Activated CD8-positive, alpha-beta memory T cell treated with anti-CD3 and anti-CD28 coated beads, Interleukin-2, amount 10 ng/mL, durations not matched to agents 7 days and 5 days (primary cell): Measurements from ENCODE around the gene PLAC8. TPM values are rescaled to one million over a fixed set of nuclear protein-coding genes. Genes with fewer than 3 reads are reported as not detected.
"Not testable (repeated sequence)": the region's sequence is repeated elsewhere in the genome, so short reads cannot be mapped to it uniquely, and the experiment has no call there.

Source experiments
- ATAC-seq: fragments of 150-1000 bp; cut with Tn5 transposase; one replicate; pipeline ENCODE4 v1.10.0; 2021; ENCODE audit warnings: moderate library complexity
- CTCF ChIA-PET: fragments of 350-600 bp; sonication (Branson Sonifier 250); formaldehyde crosslinking; loops from one replicate; lab custom pipeline; 2021; ENCODE audit warnings: antibody characterized with exemption; lab: Charles Lee
- DNase-seq: peaks from one replicate; pipeline ENCODE4 v3.0.0-alpha.2; 2020
- H3K27ac Mint-ChIP-seq: one replicate; pipeline ENCODE4 v1.8.0; 2021; ENCODE audit warnings: mild to moderate bottlenecking, mixed read lengths
- H3K27me3 Mint-ChIP-seq: one replicate; pipeline ENCODE4 v1.8.0; 2021; ENCODE audit warnings: mixed read lengths
- H3K36me3 Mint-ChIP-seq: one replicate; pipeline ENCODE4 v1.8.0; 2021; ENCODE audit warnings: mild to moderate bottlenecking, mixed read lengths
- H3K4me1 Mint-ChIP-seq: one replicate; pipeline ENCODE4 v1.8.0; 2021; ENCODE audit warnings: mixed read lengths
- H3K4me3 Mint-ChIP-seq: one replicate; pipeline ENCODE4 v1.8.0; 2021; ENCODE audit warnings: mild to moderate bottlenecking, moderate library complexity, mixed read lengths
- H3K9me3 Mint-ChIP-seq: one replicate; pipeline ENCODE4 v1.8.0; 2022; ENCODE audit warnings: low read depth, mixed read lengths
- total RNA-seq, 2 experiments: library from RNA; stranded (reverse); gene quantifications; one replicate each; pipeline ENCODE4 v1.2.3, GENCODE V29; 2021

PLAC8 gene
- total RNA-seq, 2 experiments from 2014 or later = 23.3 to 44.2 TPM

DNA sequence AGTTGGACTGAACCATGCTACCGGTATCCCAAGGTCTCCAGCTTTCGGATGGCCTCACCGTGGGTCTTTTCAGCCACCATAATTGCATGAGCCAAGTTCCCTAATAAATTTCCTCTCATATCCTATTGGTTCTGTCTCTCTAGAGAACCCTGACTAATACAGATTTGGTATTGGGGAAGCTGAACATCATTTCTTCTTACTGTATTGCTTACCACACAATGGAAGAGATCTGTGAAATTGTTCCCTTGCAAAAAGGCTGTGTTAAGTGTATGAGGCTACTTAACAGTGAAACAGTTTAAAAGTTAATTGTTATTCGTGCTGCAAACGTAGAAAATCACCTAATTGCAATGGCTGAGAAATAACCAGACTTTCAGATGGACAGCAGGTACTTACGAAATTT lies 34.0 kb downstream of the PLAC8 start:
- H3K36me3 Mint-ChIP-seq = peaks cover 17% of the 10 kb centered on the region
- no peaks in the 10 kb centered on the region for H3K9me3 Mint-ChIP-seq
- DNase-seq = no peak
- no peaks in the 10 kb centered on the region for H3K27me3 Mint-ChIP-seq
- no peak overlapping the region for H3K4me3 Mint-ChIP-seq
- no peak for ATAC-seq
- H3K27ac Mint-ChIP-seq = no peak overlapping the region
- CTCF ChIA-PET = interaction anchor here (3.0 kb wide), 1 partner anchor 171 kb away, joined by 11 read pairs; no protein-coding TSS in a partner anchor
- peaks cover 32% of the 10 kb centered on the region for H3K4me1 Mint-ChIP-seq

GRCh38 chr4:83075311-83076095 lies 39.0 kb downstream of the PLAC8 start:
- no peak for DNase-seq
- ATAC-seq = no peak
- peaks cover 24% of the 10 kb centered on the region for H3K36me3 Mint-ChIP-seq
- H3K4me3 Mint-ChIP-seq = no peak overlapping the region
- no peak overlapping the region for H3K27ac Mint-ChIP-seq
- no peaks in the 10 kb centered on the region for H3K27me3 Mint-ChIP-seq
- peaks cover 25% of the 10 kb centered on the region for H3K4me1 Mint-ChIP-seq
- CTCF ChIA-PET = interaction anchor here (0.9 to 6.1 kb wide), 21 partner anchors 8 to 223 kb away, joined by 3 to 55 read pairs (median 4); partner anchors contain the start of genes COQ2 and PLAC8
- H3K9me3 Mint-ChIP-seq = no peaks in the 10 kb centered on the region

- peaks cover 30% of the 10 kb centered on the region for H3K36me3 Mint-ChIP-seq
- not testable (repeated sequence) for H3K4me3 Mint-ChIP-seq, ATAC-seq
Measured at GRCh38 chr4:83074783-83075182, 39.7 kb downstream of the PLAC8 start.

GRCh38 chr4:83074086-83074704 lies 40.3 kb downstream of the PLAC8 start:
- DNase-seq (peak; percentile 76), ATAC-seq (peak; percentile 91)
- CTCF ChIA-PET = interaction anchor here (0.6 to 6.1 kb wide), 28 partner anchors 10 to 210 kb away, joined by 3 to 55 read pairs (median 4); partner anchors contain the start of genes COQ2 and PLAC8
- H3K9me3 Mint-ChIP-seq = no peaks in the 10 kb centered on the region
- peak overlapping the region; percentile 52 for H3K27ac Mint-ChIP-seq
- no peak overlapping the region for H3K4me3 Mint-ChIP-seq
- H3K4me1 Mint-ChIP-seq = peaks cover 25% of the 10 kb centered on the region
- H3K27me3 Mint-ChIP-seq = no peaks in the 10 kb centered on the region
- peaks cover 33% of the 10 kb centered on the region for H3K36me3 Mint-ChIP-seq

More at GRCh38 chr4:83074783-83075182, 39.7 kb downstream of the PLAC8 start:
- peaks cover 25% of the 10 kb centered on the region for H3K4me1 Mint-ChIP-seq
- DNase-seq = peak; percentile 45
- H3K9me3 Mint-ChIP-seq, H3K27ac Mint-ChIP-seq, H3K27me3 Mint-ChIP-seq: not testable (repeated sequence)
- CTCF ChIA-PET = interaction anchor here (0.6 to 6.1 kb wide), 29 partner anchors 9 to 209 kb away, joined by 3 to 55 read pairs (median 4); partner anchors contain the start of genes COQ2 and PLAC8

- Mint-ChIP-seq H3K27ac (no peak overlapping the region), H3K4me1 (peaks cover 20% of the 10 kb centered on the region), H3K9me3 (no peaks in the 10 kb centered on the region), H3K36me3 (peaks cover 39% of the 10 kb centered on the region), H3K27me3 (no peaks in the 10 kb centered on the region), H3K4me3 (no peak overlapping the region)
- no peak for DNase-seq
- ATAC-seq = no peak
- CTCF ChIA-PET = interaction anchor here (0.6 to 6.1 kb wide), 9 partner anchors 13 to 504 kb away, joined by 3 to 55 read pairs (median 3); partner anchors contain the start of gene COQ2
Measured at GRCh38 chr4:83071116-83071515, 43.4 kb downstream of the PLAC8 start.

DNA sequence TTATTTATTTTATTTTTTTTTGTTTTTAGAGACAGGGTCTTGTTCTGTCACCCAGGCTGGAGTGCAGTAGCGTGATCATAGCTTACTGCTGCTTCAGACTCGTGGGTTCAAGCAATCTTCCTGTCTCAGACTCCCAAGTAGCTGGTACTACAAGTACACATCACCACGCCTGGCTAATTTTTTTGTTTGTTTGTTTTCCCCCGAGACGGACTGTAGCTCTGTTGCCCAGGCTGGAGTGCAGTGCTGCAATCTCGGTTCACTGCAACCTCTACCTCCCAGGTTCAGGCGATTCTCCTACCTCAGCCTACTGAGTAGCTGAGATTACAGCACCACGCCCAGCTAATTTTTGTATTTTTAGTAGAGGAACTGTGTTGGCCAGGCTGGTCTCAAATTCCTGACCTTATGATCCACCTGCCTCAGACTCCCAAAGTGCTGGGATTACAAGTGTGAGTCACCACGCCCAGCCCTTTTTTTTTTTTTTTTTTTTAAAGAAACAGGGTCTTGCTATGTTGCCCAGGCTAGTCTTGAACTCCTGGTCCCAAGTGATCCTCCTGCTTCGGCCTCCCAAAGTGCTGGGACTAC lies 47.4 kb downstream of the PLAC8 start:
- Mint-ChIP-seq H3K9me3 (no peaks in the 10 kb centered on the region), H3K36me3 (peaks cover 45% of the 10 kb centered on the region), H3K27me3 (no peaks in the 10 kb centered on the region), H3K27ac (no peak overlapping the region), H3K4me1 (peaks cover 8% of the 10 kb centered on the region), H3K4me3 (no peak overlapping the region)
- no peak for DNase-seq
- no peak for ATAC-seq
- CTCF ChIA-PET = interaction anchor here (1.4 to 1.5 kb wide), 3 partner anchors 76 to 217 kb away, joined by 3 to 4 read pairs (median 4); partner anchors contain the start of gene COQ2

DNA sequence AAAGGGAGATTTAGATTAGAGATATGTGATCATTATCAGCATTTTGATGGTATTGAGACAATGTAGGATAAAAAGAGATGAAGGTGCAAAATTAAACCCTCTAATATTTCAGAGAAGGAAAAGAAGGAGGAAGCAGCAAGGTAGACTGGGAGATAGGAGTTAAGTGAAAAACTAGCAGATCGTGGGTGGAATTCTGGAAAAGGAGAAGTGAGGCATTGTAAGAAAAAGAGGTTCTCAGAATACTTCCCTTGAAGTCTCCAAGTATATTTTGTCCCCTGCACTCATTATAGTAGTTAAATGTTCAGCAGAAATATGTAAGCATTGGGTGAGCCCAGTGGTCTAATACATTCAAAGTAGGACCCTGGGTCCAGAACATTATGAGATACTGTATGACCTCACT lies 49.3 kb downstream of the PLAC8 start:
- CTCF ChIA-PET = interaction anchor here (1.0 to 1.5 kb wide), 2 partner anchors 19 to 45 kb away, joined by 3 read pairs; no protein-coding TSS in a partner anchor
- ATAC-seq (no peak), DNase-seq (no peak)
- no peak overlapping the region for H3K27ac Mint-ChIP-seq
- no peaks in the 10 kb centered on the region for H3K27me3 Mint-ChIP-seq
- no peaks in the 10 kb centered on the region for H3K4me1 Mint-ChIP-seq
- H3K9me3 Mint-ChIP-seq = no peaks in the 10 kb centered on the region
- H3K36me3 Mint-ChIP-seq = peaks cover 44% of the 10 kb centered on the region
- H3K4me3 Mint-ChIP-seq = no peak overlapping the region

DNA sequence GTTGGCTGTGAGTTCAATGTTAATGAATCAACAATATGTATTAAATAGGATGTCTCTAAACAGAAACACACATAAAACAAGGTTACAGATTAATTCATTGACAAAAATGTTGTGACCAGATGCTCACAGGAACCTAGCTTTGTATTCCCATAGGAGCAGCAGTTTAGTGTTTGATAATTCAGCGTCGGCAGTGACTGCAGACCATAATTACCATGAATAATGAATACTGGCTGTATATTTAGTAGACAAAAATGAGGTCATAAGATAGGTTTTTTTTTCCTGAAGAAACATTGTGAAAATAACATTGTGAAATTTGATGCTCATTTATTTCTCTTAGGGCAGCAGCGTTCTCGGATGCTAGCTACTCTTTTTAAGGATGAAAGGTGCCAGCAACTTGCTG lies 51.8 kb downstream of the PLAC8 start:
- Mint-ChIP-seq H3K4me1 (no peaks in the 10 kb centered on the region), H3K27ac (no peak overlapping the region), H3K36me3 (peaks cover 38% of the 10 kb centered on the region), H3K9me3 (no peaks in the 10 kb centered on the region), H3K27me3 (no peaks in the 10 kb centered on the region), H3K4me3 (no peak overlapping the region)
- CTCF ChIA-PET = interaction anchor here (1.0 to 1.3 kb wide), 2 partner anchors 11 to 217 kb away, joined by 4 to 5 read pairs; no protein-coding TSS in a partner anchor
- no peak for DNase-seq
- no peak for ATAC-seq

- Mint-ChIP-seq H3K27ac (no peak overlapping the region), H3K4me3 (no peak overlapping the region), H3K4me1 (peaks cover 2% of the 10 kb centered on the region), H3K36me3 (peaks cover 32% of the 10 kb centered on the region), H3K27me3 (no peaks in the 10 kb centered on the region), H3K9me3 (no peaks in the 10 kb centered on the region)
- CTCF ChIA-PET = interaction anchor here (0.8 to 3.4 kb wide), 9 partner anchors 20 to 230 kb away, joined by 3 to 25 read pairs (median 4); partner anchors contain the start of gene COQ2
- ATAC-seq (no peak), DNase-seq (no peak)
Measured at GRCh38 chr4:83054928-83055327, 59.6 kb downstream of the PLAC8 start.

DNA sequence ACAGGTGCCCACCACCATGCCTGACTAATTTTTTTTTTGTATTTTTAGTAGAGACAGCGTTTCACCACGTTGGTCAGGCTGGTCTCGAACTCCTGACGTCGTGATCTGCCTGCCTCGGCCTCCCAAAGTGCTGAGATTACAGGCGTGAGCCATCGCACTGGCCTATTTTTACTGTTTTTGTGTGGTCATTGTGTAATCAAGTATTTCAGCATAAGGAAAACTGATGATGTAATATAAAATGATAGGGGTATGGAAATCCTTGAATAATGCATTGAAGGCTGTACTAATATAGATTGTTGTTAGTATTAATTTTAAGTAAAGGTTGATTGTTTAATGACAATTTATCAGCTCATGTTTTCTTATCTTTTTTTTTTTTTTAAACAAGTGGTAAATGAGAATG lies 65.7 kb downstream of the PLAC8 start:
- H3K27me3 Mint-ChIP-seq, ATAC-seq, H3K9me3 Mint-ChIP-seq, H3K4me1 Mint-ChIP-seq, H3K4me3 Mint-ChIP-seq, DNase-seq, H3K27ac Mint-ChIP-seq, CTCF ChIA-PET: not testable (repeated sequence)
- peaks cover 22% of the 10 kb centered on the region for H3K36me3 Mint-ChIP-seq

- CTCF ChIA-PET = interaction anchor here (0.7 to 1.7 kb wide), 6 partner anchors 10 to 237 kb away, joined by 3 to 5 read pairs (median 3); partner anchors contain the start of gene COPS4
- H3K4me1 Mint-ChIP-seq = peaks cover 7% of the 10 kb centered on the region
- H3K9me3 Mint-ChIP-seq = no peaks in the 10 kb centered on the region
- no peak for ATAC-seq
- H3K4me3 Mint-ChIP-seq = no peak overlapping the region
- peaks cover 17% of the 10 kb centered on the region for H3K36me3 Mint-ChIP-seq
- no peak overlapping the region for H3K27ac Mint-ChIP-seq
- no peak for DNase-seq
- no peaks in the 10 kb centered on the region for H3K27me3 Mint-ChIP-seq
Measured at GRCh38 chr4:83046693-83047473, 67.6 kb downstream of the PLAC8 start.

DNA sequence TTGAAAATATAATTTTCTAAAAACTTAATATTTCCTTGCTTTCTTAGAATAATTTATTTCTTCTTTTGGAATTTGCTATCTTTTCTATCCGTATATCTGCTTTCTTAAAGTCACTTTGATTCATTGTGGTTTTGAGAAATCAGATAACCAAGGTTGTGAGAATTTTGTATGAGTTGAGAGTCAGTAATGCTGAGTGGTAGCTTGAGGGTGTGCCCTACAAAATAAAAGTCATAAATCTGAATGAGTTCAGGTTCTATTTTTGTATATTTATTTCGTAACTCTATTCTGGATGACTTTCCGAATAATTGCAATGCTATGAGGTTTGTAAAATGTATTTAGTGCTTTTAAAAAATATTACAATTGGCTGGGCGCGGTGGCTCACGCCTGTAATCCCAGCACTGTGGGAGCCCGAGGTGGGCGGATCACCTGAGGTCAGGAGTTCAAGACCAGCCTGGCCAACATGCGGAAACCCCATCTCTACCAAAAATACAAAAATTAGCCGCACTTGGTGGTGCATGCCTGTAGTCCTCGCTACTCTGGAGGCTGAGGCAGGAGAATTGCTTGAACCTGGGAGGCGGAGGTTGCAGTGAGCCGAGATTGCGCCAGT lies 70.6 kb downstream of the PLAC8 start:
- H3K27ac Mint-ChIP-seq = no peak overlapping the region
- peaks cover 4% of the 10 kb centered on the region for H3K36me3 Mint-ChIP-seq
- CTCF ChIA-PET = no interaction called here
- no peak for DNase-seq
- H3K9me3 Mint-ChIP-seq = no peaks in the 10 kb centered on the region
- H3K4me1 Mint-ChIP-seq = peaks cover 7% of the 10 kb centered on the region
- no peak for ATAC-seq
- H3K4me3 Mint-ChIP-seq = no peak overlapping the region
- H3K27me3 Mint-ChIP-seq = no peaks in the 10 kb centered on the region
